GM18526 (cell line): ENCODE measurements around the gene VSX1.
A peak's percentile ranks its signal among the peaks of the same experiment; 100 is the strongest.

Source experiments
- POLR2A ChIP-seq: IDR thresholded peaks from 3 replicates; pipeline ENCODE4 v1.6.1; 2011; ENCODE audit not compliant: insufficient read length; ENCODE audit errors: extremely low read depth

Gene VSX1

GRCh38 chr20:25063546-25063945 lies 18.4 kb downstream of the VSX1 start:
- no peak for TF ChIP-seq POLR2A

DNA sequence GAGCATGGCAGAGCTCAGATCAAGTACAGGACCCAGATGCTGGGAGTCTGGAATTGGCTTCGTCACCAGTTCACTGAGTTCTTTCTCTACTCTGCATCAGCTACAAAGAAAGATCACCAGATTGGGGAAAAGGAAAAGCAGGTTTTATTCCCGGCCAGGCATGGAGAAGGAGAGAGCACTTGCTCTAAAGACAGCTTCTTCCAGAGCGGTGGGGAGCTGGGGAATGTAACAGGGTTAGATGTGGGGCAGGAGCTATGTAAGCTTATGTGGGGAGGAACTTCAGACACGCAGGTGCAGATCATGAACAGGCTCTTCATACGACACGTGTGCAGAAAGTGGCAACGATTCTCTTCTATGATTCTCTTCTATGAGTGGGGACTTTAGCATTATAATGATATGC lies 19.1 kb downstream of the VSX1 start:
- no peak for TF ChIP-seq POLR2A

DNA sequence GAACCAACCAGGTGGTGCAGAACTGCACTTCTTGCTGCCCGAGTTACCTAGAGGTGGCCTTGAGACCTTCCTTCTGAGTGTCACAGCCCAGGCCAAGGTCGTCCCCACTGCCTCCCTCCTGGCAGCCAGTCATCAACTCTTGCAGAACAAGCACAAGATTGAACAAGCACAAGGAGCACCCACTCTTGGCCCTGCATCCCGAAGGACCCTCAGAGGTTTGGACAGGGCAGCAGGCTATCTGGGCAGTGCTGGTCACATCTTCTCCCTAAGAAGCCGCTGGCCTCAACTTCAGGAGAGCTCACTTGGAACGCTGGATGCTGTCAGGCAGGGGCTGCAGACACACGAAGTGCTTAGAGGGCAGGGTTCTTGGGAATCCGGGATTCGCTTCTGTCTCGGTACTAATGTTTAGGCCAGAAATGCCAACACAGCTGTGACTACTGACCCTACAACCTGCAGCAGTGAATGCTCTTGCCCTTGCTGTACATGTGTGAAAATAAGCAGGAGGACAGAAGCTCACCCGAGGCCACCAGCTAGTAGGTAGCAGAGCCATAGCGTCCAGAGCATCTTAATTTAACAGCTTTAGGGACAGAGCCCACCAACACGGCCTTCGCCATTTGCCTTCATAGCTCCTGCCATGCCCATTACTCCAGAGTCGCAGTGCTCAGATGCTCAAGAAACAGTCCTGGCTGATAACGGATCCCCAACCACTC lies 20.0 kb downstream of the VSX1 start:
- no peak for TF ChIP-seq POLR2A

DNA sequence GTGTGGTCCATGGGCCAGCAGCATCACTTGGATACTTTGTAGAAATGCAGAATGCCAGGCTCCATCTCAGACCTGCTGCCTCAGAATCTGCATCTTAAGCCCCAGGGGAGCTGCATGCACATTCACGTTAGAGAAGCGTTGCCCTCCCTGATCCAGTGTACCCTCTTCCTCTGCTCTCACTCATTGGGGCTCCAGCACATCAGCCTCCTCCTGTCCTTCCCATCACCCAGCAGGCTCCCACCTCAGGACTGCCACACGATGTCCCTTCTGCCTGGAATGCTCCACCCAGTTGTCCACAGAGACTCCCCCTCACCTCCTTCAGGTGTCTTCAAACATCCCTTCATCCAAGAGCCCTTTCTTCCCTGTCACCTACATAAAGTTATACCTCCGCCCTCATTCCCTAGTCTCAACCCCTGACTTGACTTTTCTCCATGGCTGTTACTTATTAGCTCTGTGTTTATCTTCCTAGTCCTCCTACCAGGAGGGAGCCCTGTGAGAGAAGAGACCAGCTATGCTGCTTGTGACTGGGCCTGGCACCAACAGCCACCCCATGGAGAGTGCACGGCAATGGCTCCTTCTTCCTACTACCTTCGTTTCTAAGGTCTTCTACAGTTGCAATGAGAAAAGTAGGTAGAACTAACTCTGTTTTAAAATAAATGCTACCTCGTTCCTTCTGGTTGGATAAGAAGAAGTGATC lies 20.7 kb downstream of the VSX1 start:
- no peak for TF ChIP-seq POLR2A

DNA sequence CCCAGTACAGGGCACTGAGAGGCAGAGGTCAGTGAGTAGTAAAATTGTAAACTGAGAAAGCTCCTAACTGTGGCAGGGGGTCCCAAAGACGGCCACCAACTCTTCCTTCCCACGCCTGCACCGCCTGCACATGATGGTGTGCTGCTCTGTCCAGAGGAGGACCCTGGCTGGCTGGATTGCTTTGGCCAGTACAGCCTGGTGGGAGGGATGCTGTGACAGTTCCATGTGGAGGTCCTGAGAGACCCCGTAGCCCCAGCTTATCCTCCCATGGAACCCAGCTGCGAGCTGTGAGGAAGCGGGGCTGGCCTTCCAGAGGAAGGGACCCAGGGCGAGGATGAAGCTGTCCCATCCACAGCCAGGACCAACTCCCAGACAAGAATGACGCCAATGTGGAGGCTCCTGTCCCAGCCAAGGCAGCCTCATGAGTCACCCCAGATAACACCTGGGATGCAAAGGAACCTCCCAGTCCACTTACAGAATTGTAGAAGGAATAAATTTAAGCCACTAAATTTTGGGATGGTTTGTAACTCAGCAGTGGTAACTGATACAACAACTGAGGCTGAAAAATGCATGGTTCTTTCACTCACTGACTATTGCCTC lies 22.0 kb downstream of the VSX1 start:
- TF ChIP-seq POLR2A = no peak

DNA sequence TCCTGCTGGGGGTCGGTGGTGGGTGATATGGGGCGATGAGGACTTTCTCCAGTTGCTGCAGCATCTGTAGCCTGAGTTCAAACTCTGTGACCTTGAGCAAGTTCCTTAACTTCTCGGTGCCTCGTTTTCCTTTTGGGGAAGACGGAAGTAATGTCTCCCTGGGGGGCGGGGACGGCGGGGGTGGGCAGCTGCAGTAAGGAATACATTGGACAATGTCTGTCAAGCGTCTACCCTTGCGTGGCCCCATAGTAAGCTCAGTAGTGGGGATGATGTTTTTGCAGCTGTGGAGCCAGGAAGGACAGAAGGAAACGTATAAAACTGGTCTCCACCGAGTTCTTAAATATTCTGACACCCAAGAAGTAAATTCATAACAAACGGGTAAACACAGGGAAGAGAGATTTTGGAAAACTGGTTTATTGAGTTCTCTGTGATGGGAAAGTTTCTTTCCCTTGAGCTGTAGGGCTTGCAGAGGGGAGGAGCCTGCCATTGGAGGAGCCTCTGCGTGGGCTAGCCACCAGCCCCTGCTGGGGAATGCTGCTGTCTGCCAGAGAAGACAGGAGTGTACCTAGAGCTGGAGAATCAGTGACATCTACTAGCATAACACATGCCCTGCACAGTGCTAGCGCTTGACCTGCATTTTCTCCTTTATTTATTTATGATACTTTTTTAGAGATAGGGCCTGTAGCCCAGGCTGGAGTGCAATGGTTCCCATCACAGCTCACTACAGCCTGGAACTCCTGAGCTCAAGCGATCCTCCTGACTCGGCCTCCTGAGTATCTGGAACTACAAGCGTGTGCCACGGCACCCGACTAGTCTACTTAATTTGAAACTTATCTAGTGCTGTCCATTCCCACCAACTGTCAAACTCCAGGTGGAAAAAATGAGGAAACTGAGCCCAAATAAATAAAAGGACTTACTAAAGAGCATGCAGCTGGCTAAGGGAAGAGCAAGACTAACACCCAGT lies 22.8 kb downstream of the VSX1 start:
- TF ChIP-seq POLR2A = no peak

- TF ChIP-seq POLR2A = peak; percentile 50
Measured at GRCh38 chr20:25058051-25058846, 23.7 kb downstream of the VSX1 start, which contains the start of gene ACSS1. Gene ACSS1 (minus strand): TSS chr20:25058139. CDS start chr20:25058102, 37 bp downstream.

GRCh38 chr20:25057234-25058050 lies 24.5 kb downstream of the VSX1 start:
- TF ChIP-seq POLR2A = peak; percentile 30

GRCh38 chr20:25056690-25057233 lies 25.2 kb downstream of the VSX1 start:
- TF ChIP-seq POLR2A = no peak

- no peak for TF ChIP-seq POLR2A
Measured at GRCh38 chr20:25055711-25056495, 26.0 kb downstream of the VSX1 start.

DNA sequence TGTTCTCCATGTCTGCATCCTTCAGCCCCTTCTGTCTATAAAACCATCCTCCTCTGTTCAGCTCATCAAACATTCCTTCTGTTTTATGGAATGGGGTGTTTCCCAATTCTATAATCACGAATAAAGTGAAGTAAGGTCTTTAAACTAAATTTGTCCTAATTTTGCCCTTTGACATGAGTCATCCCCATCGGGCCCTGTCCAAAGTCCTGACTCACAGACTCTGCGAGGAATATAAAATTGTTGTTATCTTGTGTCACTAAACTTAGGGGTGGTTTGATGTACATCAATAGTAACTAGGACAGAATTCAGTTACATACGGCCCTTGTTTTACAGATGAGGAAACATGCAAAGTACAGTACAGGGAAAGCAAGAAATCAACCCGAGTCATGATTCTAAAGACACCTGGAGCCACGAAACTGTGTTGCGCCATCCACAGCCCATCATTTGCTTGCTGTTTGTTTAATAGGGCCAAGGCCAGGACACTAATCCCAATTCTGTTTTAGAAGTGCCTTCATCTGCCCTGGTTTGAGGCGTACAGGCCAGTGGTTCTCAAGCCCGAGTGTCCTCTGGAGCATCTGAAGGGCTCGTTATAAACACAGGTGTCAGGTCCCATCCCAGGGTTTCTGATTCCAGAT lies 26.8 kb downstream of the VSX1 start:
- TF ChIP-seq POLR2A = no peak
